D341Med (cell line): ENCODE results near the gene BID.

ENCODE experiments used
- DNase-seq: peaks from one replicate; pipeline ENCODE4 v3.0.0; 2012; ENCODE audit warnings: low spot score

The BID gene

GRCh38 chr22:17783773-17784480 lies 9.7 kb upstream of the BID start:
- no peak for DNase-seq

GRCh38 chr22:17783312-17783711 lies 9.0 kb upstream of the BID start:
- DNase-seq = no peak

- DNase-seq = no peak
Observed at GRCh38 chr22:17782621-17783020, 8.4 kb upstream of the BID start.

- DNase-seq = no peak
Observed at GRCh38 chr22:17782158-17782557, 7.9 kb upstream of the BID start.

- no peak for DNase-seq
Observed at GRCh38 chr22:17781319-17782031, 7.2 kb upstream of the BID start.

- no peak for DNase-seq
Observed at GRCh38 chr22:17780741-17781318, 6.6 kb upstream of the BID start.

GRCh38 chr22:17780116-17780740 lies 6.0 kb upstream of the BID start:
- DNase-seq = no peak

- no peak for DNase-seq
Observed at GRCh38 chr22:17779286-17780115, 5.2 kb upstream of the BID start.

GRCh38 chr22:17778412-17778976 lies 4.2 kb upstream of the BID start:
- DNase-seq = no peak

- DNase-seq = no peak
Observed at GRCh38 chr22:17777717-17778044, 3.4 kb upstream of the BID start.

GRCh38 chr22:17777005-17777716 lies 2.9 kb upstream of the BID start:
- no peak for DNase-seq

GRCh38 chr22:17775781-17776465 lies 1.7 kb upstream of the BID start:
- no peak for DNase-seq

- no peak for DNase-seq
Observed at GRCh38 chr22:17774926-17775685, 837 bp upstream of the BID start.

- peak; percentile 85 for DNase-seq
Observed at GRCh38 chr22:17773606-17774205, 563 bp downstream of the BID start.

- DNase-seq = no peak
Observed at GRCh38 chr22:17772958-17773605, 1.2 kb downstream of the BID start.

GRCh38 chr22:17772249-17772957 lies 1.9 kb downstream of the BID start:
- no peak for DNase-seq

- DNase-seq = no peak
Observed at GRCh38 chr22:17770180-17771077, 3.8 kb downstream of the BID start.
